GM18502 (cell line): ENCODE results near the gene D2HGDH.

ENCODE experiments used
- ATAC-seq: cut with Tn5 transposase; IDR thresholded peaks from one replicate; pipeline ENCODE4 v1.9.1; 2021; ENCODE audit warnings: mild to moderate bottlenecking; ENCODE audit not compliant: unreplicated experiment, poor library complexity

The D2HGDH gene

DNA sequence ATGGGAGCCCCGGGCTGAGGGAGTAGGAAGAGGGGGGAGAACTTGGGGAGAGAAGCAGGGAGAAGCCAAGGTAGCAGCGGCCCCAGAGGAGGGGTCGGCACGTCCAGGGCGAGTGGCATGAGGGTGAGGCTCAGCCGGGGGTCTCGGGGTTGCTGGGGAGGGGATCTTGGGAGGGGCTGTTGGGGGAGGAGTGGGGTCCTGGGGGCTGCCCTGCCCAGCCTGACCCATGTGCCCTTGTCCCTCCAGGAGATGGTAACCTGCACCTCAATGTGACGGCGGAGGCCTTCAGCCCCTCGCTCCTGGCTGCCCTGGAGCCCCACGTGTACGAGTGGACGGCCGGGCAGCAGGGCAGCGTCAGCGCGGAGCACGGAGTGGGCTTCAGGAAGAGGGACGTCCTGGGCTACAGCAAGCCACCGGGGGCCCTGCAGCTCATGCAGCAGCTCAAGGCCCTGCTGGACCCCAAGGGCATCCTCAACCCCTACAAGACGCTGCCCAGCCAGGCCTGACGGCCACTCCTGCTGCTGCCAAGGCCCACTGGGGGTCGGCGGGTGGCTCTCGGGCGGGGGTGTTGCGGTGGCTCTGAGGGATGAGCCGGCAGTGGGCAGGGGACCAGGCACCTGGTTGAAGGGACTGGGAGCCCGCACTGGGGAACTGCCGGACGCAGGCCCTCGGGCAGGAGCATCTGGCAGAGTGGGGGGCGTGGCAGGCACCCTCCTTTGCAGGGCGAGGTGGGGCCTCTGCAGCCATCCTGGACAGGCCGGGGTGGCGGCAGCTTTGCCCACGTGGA, 33.2 kb downstream of the D2HGDH start:
- ATAC-seq: no peak

DNA sequence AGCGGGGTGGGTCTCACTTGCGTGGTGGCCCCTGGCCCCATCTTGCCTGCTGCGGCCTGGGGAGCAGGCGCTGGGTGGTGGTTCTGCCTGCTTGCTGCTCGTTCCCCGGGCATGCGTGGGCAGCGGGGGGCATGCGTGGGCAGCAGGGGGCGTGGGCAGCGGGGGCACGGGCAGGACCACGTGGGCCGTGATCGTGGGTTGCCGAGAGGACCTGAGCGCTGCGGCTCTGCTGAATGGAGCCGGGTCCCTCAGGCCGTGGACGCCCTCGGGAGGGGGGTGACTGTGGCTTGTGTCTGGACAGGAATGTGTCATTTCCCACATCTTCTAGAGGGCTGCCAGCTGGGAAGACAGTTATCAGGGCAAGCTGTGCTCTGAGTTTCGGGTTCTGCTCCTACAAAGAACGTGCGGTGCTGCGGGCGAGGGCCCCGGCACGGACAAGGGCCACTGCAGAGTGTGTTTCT, 33.9 kb downstream of the D2HGDH start:
- ATAC-seq: no peak

DNA sequence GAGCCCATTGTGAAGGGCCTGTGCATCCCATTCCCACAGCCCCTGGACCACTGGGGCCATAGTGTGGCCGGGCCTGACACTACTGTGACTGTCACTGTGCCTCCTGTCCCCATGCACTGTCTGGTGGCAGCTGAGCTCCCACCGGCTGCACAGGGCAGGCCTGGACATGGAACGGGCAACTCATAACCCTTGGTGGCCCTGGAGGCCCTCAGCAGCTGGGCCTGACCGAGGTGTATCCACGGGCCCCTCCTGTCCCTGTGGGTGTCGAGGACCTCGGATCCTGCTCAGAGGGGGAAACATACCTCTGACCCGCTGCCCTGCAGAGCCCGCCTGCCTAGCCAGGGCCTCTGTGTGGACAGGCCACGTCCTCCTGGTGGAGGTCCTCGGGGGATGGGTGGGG, 34.4 kb downstream of the D2HGDH start:
- no peak for ATAC-seq

DNA sequence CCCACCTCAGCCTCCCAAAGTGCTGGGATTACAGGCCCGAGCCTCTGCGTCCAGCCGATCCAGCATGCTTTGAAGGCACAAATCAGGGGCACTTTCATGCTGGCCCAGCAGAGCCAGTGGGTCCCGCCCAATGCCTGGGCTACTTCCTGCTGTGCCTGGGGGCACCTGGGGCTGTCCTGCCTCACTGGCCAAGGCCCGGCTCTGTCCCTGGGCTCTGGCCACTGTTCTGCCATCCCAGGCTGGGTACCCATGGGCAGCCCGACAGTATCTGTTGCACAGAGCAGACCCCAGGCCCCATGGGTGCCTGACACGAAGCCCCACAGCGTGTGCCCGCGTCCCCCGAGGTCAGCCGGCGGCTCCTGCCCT, 35.4 kb downstream of the D2HGDH start:
- no peak for ATAC-seq

DNA sequence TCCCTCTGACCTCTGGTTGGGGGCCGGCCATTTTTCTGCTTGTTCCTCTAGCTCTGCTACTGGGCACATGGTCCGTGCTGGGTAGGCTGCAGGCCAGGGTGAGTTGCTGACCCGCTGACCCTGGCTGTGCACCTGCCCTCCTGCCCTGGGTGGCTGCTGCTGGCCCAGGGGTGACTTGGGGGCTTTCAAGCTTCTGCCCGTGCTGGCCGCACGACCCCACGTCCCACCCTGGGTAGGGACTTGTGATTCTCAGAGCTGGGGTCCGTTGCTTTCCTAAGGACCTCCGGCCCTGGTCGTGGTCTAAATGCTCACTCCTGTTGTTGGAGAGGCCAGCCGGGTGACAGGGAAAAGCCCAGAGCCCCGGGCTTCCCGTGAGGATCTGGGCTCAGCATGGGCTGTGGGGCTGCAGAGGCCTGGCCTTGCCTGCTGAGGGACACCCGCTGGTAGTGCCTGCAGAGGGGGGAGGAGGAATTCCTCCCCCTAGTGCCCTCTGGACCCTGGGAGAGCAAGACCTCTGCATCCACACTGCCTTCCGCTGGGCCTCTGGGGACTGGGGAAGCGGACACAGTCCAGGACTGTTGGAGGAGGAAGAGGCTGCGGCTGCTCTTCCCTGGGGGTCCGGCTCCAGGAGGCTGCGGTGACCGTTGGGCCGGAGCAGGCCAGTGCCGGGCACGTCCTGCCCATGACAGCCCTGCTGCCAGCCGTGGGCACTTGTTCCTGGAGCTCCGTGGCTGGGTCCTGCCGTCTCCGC, 35.9 kb downstream of the D2HGDH start:
- no peak for ATAC-seq

DNA sequence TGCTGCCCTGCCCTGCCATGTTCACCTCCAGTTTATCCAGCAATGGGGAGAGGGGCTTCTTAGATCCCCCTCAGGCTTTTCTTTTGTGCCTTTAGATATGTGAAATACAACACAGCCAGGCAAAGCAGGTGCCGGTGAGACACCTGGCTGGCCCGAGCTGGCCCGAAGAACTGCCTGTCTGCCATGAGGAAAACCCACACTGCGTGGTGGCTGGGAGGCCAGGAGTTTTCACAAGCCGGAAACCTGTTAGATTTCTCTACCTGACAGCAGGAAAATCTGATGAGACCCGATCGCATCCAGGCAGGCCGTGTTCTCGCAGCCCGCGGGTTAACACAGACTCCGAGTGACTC, 36.5 kb downstream of the D2HGDH start:
- ATAC-seq: no peak

DNA sequence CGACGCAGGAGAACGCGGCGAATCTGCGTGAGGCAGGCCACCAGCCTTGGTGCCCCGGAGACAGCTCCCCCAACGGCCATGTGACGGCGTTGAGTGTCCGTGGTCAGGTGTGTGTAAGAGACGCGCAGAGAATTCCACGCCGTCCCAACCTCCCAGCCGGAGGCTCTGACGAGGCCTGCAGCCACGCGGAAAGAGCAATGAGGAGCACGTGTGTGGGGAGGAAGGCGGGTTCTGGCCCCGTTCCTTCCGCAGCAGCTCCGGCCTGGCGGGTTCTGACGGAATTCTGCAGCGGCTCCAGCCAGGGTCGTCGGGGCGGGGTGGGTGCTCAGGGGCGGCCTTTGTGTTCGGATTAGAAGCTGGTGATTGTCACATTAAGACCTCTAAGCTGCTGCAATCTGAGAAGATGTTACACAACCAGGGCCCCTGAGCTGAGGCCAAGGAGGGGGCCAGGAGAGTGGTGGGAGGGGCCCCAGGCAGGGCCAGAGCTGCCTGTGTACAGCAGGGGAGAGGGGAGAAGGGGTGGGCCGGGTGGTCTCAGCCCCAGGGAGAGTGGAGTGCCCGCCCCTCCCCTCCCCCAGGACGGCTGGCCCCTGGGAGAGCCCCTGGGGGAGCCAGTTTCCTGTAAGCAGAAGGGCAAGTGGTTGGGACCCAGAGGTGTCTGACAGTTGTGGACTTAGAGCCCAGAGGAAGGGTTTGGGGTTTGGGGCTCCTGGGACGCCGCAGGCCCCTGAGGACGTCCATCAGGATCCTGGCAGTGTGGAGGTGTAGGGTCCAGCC, 37.0 kb downstream of the D2HGDH start:
- no peak for ATAC-seq

DNA sequence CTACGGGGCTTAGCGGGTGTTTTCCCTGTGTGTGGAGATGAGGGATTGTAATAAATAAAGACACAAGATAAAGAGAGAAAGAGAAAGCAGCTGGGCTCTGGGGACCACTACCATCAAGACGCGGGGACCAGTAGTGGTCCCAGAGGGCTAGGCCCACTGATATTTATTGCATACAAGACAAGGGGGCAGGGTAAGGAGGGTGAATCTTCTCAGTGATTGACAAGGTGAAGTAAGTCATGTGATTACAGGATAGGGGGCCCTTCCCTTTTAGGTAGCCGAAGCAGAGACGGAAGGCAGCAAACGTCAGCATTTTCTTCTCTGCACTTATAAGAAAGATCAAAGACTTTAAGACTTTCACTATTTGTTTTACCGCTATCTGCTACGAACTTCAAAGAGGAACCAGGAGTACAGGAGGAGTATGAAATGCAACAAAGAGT, 37.7 kb downstream of the D2HGDH start:
- no peak for ATAC-seq

DNA sequence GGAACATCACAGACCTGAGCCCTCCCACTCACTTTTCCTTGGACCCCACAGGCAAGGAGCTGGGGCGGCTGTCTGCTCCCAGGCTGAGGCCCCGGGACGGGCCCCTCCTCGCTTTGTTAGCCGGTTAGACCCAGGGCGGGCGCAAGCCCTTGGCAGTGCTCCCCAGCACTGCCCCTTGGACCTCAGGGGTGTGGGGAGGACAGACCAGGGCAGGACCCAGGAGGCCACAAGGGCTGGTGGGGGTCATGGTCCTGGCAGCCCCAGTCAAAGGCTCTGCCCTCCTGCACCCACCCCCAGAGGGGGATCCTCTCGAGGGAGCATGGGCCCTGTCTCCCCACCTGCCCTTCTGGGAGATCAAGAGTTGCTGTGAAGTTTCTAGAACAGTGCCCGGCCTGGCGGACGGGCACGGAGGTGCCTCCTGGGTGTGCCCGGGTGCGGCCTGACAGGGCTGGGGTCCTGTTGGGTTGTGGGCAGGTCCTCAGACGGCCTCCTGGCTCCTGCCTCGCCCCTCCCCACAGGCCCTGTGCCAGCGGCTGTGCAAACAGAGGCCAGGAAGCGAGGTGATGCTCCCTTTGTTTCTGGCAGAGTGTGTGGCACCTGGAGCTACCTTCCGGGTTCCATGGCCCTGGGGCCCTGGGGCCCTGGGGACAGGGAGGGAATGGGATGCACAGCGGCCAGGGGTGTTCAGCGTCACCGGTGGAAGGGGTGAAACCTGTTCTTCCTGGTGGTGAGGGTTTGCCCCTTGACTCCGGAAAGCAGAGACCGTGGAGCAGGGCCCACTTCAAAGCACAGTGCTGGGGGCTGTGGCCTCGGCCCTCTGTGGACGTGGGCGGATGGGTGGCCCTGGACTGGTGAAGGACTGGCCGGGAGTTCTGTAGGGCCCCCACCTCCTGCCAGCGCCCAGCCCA, 39.3 kb downstream of the D2HGDH start:
- ATAC-seq: no peak

DNA sequence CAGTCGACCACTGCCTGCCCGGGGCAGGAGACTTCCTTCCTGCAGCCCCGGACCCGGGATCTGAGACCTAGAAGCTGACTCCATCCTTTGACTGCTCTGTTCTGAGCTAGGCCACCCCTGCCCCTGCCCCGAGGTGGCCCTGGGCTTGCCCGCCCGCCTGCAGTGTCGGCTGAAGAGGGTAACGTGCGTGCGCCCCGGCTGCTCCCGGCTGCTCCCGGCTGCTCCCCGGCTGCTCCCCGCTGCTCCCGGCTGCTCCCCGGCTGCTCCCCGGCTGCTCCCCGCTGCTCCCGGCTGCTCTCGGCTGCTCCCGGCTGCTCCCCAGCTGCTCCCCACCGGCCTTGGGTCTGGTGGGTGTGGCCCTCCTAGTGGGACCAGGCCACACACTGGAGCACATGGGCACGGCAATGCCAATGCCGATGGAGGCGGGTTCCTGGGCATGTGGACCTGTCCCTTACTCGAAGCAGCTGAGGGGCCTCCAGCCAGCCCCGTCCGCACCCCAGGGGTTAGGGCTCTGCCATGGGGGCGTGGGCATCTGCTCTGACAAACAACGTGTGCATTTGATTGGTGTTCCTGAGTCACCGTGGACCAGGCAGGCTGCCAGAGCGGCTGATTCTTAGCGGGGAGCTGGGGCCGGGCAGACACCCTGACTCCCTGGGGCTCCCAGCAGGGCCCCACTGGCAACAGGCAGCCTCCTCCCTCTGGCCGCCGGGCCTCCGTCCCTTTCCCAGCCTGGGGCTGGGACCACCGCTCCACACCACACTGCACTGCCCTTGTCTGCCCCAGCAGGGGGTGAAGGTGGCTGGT, 40.2 kb downstream of the D2HGDH start:
- no peak for ATAC-seq

DNA sequence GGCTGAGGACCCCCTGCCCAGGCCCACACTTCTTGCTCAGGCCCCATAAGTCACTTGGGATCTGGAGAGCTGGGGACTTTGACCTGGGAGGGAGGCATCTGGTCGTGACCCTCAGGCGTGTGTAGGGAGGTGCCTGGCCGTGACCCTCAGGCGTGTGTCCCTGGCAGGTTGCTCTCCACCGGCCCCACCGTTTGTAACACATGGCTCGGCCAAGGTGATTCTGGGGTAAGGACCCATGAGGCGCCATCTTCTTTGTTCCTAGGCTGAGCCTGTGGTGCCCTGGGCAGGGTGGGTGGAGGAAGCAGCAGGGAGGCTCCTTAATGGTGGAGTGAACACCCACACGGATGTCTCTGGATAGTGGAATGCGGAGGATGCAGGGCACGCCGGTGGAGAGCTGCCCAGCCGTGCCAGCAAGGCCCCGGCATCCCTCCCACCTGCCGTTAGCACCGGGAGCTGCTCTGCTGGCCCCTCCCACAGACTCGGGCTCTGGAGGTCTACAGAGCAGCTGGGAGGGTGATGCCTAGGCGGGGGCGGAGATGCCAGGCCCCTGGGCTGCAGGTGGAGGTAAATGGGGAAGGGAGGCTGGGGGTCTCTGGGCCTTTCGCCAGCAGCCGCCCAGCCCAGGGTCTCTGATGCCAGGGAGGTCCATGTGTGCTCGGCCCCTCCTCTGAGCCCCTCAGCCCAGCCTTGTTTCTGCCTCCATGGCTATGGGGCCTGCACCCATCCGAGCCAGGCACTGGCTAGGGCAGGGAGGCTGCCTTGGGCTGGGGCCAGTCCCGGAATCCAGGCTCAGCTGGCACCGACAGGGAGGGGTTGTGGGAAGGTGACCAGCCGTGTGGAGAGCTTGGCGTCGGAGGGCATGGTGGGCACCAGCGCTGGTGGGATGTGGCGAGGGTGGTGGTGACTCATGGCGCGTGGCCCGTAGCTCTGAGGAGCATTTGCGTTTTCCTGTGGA, 41.1 kb downstream of the D2HGDH start:
- ATAC-seq: no peak

DNA sequence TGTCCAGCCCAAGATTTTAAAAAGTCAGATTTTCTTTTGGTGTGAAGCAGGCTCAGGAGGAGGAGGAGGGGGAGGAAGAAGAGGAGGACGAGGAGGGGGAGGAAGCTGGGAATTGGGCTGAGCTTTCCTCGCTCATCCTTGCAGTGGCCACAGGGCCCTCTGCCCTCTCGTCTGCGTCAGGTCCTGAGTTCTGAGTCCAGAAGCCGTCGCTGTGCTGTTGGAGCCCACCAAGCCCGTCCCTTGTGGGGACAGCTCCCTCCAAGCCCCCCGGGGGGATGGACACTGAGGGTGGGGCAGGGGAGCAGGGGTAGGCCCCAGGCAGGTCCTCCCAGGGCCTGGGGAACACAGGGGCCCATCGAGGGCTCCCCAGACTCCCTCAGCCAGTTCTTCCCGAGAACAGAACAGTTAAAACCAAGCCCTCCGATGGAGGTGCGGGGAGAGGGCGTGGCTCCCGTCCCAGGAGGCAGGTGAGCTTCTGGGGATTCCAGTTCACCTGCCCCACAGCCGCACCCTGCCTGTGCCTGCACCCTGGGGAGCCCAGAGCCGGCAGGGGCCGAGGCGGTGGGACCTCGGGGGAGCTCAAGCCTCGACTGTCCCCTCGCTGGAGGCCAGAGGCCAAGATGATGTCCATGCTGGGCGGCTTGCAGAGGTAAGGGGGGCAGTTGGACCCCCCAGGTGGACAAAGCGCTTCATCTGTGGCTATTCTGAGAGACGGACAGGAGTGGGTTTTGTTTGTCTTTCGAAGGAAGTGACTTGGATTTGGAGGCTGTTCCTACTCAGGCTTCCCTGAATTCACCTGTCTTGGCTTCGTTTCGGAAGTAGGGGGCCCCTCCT, 42.1 kb downstream of the D2HGDH start, which contains the start of gene GAL3ST2:
Gene GAL3ST2, plus strand, starts transcription at position 487 of the 834 bp plus-strand sequence. Its CDS starts 134 bp downstream, at position 621.
- ATAC-seq: no peak

DNA sequence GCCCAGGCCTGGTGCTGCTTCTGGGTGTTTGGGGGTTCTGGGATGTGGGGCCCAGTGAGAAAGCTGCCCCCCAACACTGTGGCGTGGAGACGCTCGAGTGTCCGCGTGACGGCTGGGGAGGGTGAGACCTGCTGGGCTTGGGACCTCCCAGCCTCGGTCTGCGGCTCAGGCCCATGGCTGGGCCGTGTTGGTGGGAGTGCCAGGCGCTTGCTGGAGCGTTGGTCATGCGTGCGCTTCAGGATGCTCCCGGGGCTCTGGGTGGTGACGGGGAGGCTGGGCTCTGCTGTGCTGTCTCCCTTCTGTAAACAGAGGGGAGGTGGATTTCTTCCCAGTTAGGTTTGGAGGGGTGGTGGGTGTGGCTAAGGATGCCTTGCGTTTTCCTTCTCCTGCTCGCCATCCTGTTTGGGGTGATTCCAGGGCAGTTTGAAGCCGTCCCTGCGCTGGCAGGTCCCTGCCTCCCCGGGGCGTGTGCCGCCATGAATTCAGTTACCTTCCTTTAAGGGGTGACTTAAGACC, 42.8 kb downstream of the D2HGDH start:
- ATAC-seq: no peak

DNA sequence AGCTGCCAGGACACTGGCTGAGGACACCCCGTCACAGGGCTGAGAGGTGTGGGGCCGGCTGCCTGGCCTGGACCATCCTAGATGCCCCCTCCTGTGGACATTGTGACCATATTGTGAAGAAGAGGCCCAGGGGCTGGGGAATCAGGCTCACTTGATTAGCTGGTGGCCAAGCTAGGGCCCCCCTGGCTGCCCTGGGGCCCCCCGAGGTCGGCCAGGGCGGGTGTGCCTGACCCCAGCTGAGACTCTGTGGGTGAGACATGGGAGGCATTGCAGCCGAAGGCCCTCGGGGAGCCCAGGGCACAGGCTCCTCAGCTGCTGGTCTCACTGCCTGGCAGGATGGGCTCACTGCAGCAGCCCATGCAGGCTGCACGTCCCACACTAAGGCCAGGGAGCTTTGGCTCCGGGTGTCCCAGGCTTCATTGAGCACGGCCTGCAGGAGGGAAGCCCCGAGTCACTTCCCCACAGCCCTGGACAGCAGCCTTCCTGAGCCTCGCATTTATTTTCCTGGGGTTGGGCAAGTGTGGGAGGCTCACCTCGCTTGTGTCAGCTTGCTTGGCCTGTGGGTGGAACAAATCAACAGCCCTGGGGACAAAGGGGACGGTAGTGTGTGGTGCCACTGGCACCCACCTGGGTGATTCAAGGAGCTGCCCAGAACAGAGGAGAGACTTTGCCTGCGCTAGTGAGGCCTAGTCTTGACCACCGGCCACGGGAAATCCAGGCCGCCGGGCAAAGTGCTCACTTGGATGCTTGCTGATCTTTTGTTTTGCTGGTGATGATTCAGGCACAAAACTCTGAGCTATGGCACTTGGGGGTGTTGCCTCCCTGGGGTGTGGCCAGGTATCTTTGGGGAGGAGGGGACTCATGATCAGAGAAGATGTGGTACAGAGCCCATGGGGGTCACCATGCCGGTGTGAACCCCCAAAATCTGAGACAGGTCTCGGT, 43.5 kb downstream of the D2HGDH start:
- no peak for ATAC-seq

DNA sequence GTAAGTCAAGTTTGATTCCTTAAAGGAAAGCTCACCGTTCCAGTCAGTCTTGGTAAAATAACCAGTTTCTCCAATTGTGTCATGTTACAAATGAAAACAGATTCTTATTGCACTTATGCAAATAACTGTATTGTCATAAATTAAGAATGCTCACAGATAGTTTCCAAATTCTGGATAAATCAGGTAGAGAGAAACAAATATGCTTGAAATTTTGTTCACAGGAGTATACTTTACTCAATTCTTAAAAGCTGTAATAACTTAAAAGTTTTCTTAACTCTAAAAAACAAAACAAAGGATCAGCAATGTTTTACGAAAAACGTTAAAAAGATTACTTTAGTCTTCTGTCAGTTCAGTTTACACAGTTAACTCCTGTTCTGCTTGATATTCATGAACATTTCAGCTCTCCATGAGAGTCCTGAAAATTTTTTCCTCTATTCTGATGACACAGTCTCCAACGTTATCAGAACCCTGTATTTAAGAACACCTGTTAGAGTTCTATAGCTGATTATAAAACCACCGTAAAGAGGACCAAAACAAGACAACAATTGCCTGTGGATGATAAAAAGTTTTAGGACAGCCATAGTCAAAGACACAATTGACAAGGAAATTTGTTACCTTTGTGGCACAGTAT, 46.6 kb downstream of the D2HGDH start:
- no peak for ATAC-seq
